Kidney glomerular epithelial cell (primary cell): Measurements from ENCODE around the gene C19orf33.
"Not testable (repeated sequence)": the region's sequence is repeated elsewhere in the genome, so short reads cannot be mapped to it uniquely, and the experiment has no call there.

Experiments
- DNase-seq: peaks from one replicate; lab custom pipeline; 2025; lab: John Stamatoyannopoulos, UW

C19orf33 gene

DNA sequence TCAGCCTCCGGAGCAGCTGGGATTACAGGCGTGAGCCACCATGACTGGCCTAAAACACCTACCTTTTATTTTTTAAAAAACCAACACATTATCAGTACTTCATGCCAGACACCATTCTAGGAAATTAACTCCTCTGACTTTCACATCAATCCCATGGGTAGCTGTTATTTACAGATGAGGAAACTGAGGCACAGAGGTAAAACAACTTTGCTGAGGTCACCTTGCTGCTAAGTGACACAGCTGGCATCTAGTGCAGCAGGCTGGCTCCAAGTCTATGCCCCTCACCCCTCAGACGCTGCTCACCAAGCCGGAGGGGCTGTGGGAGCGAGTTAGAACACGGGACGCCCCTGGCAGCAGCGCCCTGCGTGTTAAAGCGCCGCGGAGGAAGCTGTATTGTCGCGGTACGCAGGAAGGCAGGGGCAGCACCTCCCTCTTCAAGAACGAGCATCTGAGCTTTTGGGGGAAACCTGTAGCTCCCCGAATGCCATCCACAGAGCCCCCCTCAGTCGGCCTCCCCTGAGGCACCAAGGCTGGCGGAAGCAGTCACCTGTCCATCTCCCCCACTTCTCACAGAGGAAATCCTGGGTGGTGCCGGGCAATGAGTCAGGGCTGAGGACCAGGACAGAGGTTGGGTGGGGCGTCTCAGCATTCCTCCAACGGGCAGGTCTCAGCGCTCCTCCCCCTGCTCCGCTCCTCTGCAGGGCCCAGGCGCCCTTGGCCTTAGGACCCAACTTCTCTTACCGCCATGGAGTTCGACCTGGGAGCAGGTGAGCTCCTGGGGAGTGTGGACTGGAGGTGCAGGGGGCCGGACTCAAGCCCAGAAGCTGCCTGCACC, at the start of gene C19orf33:
Gene C19orf33 (plus strand): TSS at position 735 of the 835 bp plus-strand sequence. CDS start 11 bp downstream, at position 746.
- DNase-seq: peak; percentile 75

DNA sequence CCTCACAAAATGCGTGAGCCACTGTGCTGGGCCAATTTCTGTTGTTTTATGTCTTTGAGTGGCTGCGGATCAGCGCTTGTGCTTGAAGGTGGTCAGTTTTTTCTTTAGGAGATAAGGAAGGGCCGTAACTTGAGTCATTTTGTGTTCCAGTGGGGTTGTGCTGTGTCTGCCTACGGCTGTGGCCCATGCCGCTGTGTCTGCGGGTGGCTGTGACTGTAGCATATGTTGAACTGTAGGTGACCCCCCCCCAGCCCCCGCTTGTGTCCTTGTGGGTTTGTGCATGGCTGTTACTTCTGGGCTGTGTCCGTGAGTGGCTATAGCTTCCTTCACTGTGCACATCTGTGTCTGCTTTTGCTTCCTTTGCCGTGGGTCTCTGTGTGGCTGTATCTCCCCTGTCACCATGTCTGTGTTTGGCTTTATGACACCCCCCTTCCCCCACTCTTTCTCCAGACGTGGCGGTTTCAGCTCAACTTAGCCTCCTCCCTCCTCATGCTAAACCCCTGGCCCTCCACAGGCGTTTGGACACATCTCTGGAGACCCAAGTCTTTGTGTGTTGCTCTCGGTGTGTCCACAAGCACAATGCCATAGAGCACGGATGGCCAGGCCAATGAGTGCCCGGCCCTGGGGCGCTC, 48.6 kb upstream of the C19orf33 start:
- no peak for DNase-seq

DNA sequence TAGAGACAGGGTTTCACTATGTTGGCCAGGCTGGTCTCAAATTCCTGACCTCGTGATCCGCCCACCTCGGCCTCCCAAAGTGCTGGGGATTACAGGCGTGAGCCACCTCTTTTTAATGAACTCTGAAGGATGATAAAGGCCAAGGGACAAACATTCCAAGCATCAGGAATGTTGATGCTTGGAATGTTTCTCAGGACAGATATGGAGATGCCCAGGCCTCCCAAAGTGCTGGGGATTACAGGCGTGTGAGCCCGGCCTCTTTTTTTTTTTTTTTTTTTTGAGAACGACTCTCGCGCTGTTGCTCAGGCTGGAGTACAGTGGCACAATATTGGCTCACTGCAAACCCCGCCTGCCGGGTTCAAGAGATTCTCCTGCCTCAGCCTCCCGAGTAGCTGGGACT, 42.1 kb upstream of the C19orf33 start:
- not testable (repeated sequence) for DNase-seq

DNA sequence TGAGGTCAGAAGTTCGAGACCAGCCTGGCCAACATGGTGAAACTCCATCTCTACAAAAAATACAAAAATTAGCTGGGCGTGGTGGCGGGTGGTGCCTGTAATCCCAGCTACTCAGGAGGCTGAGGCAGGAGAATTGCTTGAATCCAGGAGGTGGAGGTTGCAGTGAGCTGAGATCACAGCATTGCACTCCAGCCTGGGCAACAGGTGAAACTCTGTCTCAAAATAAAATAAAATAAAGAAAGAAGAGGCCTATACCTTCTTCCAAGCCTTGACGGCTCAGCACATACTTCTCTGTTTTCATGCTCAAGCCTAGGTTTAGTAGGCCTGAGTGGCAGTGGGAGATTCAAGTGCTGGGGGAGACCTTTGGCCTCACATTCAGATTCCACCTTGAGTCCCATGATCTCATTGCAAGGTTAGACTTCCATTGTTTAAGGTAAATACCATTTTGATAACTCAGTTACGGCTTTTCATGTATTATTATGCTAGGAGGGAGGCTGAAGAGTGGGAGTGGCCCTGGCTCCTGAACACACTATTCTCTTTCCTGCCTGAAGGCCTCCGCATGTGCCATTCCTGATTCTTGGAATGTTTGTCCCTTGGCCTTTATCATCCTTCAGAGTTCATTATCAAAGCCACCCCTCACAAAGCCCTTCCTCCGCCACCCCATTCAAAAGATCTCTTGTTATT, 41.3 kb upstream of the C19orf33 start:
- peak; percentile 53 for DNase-seq

DNA sequence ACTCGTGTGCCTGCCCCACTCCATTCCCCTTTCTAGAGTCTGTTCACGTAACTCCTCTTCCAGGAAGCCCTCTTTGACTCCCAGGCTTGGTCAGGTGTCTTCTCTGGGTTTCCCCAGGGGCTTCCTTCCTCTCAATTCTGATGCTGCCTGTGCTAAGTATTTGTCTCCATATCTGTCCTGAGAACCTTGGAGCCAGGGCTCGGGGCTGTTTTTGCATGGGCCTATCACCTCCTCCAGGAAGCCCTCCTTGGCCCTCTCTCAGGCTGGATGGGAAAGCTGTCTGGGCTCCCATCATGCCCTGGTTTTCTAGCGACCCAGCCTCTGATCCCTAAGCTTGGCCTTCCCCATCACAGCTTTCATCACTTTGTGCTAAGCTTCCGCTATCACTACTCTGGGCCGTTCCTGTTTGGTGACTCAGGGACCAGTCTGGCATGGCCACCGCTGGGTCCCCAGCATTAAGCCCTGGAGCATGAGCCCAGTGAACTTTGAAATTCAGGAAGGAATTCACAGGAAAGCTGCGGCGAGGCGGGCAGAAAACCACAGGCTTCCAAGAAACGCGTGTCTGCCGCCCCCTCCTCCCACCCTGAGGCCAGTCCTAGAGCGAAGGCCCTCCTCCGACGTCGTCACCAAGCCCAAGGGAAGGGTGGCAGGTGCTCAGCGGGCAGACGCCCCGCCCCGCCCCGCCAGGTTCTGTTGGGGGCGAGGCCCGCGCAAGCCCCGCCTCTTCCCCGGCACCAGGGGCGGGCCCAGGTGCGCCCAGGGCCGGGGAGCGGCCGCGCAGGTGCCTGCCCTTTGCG, 40.2 kb upstream of the C19orf33 start:
- peak; percentile 84 for DNase-seq

DNA sequence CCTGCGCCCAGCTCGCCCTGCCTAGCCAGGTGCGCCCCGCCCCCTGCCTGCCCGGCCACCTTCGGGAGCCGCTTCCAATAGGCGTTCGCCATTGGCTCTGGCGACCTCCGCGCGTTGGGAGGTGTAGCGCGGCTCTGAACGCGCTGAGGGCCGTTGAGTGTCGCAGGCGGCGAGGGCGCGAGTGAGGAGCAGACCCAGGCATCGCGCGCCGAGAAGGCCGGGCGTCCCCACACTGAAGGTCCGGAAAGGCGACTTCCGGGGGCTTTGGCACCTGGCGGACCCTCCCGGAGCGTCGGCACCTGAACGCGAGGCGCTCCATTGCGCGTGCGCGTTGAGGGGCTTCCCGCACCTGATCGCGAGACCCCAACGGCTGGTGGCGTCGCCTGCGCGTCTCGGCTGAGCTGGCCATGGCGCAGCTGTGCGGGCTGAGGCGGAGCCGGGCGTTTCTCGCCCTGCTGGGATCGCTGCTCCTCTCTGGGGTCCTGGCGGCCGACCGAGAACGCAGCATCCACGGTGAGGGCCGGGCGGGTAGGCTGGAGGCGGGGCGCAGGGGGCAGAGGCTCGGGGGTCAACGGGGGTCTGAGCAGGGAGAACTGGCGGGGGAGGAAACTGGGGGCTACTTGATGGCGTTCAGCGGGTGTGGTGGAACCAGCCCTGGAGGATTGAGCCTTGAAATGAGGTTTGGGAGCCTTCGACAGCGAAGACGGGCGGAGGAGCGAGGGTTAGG, 39.4 kb upstream of the C19orf33 start, which contains the start of gene SPINT2:
Gene SPINT2 (plus strand): TSS at position 88 of the 727 bp plus-strand sequence. CDS start 320 bp downstream, at position 408.
- no peak for DNase-seq

DNA sequence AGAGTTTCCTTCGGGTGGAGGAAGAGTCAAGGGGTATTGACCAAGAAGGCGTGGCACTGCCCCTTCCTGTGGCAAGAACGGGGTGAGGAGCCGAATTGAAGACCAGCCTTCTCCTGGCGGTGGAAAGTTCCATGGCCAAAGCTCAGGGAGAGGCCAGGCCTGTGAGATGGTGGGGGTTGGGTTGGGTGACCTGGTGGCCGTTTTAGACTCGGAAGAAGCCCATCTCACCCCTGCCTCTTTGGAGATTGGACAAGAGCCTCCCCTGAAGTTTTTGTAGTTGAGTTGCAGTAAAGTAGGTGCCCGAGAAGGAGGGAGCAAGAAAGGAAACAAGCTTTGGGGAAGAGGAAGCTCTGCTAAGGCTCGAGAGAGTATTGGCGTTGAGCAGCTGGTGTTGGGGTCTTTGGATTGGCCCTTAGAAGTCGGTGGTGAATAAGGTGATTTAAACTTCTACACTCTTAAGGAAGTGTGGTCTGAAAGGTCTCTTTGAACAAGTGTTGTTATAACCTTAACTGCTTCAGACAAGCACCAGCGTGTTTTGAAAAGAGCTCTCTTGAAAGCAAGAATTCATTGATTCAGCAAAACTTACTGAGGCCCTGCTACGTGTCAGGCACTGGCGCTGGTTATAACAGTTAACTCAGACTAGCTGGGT, 38.7 kb upstream of the C19orf33 start:
- DNase-seq: peak; percentile 42

DNA sequence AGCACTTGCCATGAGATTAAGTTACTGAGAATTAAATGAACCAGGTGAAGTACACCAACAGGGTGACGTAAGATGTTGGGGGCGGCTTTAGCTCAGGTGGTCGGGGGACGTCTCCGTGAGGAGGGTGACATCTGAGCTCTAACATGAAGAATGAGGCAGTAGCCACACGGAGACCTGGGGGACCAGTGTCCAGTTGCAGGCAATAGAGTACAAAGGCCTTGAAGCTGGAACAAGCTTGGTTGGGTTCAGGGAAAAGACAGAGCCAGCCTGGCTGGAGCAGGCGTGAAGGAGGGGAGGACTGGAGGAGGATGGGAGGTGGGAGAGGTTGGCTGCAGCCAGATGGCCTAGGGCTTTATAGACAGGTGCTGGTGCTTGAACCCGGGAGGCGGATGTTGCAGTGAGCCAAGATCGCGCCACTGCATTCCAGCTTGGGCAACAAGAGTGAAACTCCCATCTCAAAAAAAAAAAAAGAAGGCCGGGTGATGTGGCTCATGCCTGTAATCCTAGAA, 38.1 kb upstream of the C19orf33 start:
- no peak for DNase-seq

DNA sequence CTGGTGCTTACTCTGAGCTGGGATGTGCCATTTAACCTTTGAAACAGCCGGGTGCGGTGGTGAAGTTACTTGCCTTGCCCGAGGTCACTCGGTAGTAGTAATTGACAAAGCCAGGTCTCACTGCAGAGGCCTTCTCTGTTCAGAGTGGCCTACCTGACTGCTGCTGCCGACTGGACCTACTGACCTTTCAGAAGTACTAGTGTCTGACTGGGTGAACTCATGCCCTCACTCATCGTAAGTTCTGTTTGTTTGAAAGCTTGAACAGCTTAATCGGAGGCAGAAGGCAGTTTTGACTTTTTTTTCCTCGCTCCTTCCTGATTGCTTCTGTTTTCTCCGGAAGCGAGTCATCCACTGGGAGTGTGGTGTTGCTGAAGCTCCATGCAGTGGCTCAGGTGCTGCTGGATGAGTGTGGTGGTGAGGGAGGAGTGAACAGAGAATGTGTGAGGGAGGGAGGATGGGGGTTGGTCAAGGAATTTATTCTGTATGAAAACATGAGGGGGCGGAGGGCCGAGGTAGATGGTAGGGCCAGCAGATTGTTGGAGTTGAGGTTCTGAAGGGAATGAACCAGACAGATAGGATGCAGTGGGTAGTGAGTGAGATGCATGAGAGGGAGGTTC, 37.0 kb upstream of the C19orf33 start:
- peak; percentile 89 for DNase-seq

DNA sequence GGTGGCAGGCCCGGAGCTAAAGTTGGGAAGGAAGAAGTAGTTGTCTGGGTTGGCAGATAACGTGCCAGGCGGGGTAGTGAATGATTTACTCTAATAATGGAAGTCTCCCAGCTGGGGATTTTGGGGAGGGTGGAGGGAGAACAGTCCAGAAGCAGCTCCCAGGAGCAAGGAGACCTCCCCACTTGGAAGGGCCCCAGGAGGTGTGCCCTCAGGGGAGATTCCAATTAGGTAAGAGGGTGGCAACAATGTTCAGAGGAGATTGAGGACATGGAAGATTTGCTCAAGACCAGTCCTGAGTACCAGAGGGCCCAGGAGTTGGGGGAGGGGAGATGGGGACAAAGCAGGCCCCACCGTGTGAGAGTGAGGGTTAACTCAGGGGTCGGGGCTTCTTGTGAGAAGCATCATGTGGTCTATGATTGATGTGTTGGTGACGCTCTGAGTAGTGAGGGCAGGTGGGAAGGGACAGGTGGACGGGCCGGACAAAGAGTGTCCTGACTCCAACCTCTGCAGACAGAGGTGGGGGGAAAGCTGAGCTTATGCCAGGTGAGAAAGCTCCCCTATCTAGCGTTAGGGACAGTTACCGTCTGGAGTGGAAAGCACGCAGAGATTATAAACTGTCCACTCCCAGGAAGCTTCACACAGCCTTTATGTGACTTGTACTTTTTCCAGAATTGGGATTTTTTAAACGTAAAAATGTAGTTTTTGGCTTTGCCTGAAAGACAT, 36.1 kb upstream of the C19orf33 start:
- DNase-seq: peak; percentile 37

DNA sequence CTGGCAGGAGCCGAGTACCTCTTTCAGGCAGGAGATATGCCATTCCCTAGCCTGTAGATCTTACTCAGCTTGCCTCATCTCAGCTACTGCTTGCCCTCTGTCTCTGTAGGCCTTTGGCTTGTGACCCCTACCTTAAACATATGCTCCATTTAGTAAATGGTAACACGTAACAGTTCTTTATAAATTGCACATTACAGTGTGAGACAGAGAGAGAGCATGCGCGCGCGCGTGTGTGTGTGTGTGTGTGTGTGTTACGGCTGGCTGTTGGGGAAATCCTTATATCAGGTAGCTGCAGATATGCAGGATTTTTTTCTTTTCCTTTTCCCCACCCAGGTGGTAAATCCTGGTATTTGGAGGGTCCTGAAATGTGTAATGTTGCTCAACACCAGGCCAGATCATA, 35.5 kb upstream of the C19orf33 start:
- DNase-seq: peak; percentile 30

DNA sequence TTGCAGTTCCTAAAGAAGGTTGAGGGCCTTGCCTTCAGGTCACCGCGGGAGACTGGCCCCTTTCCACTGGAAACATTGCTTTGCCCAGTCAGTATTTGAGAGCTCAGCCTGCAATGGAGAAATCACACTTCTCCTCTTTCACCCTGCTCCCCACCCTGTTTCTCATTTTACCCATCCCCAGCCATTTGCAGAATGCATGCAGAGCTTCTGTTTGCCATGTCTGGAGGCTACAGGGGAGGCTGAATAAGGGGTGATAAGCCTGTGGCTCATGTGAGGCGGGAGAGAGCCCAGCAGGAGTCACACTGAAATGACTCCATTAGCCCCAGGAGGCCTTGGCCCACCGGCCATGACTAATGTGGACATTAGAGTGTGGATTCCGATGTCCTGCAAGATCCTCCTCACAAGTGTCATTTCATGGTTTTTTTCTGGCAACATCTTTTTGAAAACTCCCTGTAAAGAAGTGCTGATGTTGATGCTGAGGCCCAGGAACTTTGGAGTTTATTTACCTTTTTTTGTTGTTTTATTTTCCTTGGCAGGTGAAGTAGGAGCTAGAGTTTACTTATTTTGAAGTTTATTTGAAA, 33.4 kb upstream of the C19orf33 start:
- DNase-seq: peak; percentile 10

DNA sequence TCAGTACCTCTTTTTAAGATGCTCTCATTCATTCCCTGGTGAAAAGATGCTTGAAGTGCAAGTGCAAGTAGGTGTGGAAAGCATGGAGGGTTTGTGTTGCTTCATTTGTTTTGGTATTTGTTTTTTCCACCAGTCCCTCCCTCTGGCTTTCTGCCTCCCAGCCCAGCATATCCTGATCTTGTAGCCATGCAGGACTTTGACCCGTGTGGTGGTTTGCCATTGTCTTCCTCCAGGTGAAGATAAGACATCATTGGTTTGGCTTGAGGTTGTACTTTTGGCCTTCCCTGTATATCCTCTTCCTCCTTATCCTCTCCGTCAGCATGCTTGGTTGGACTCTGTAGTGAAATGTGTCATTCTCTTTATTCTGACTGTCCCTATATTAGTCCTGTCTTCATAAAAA, 30.6 kb upstream of the C19orf33 start:
- no peak for DNase-seq

DNA sequence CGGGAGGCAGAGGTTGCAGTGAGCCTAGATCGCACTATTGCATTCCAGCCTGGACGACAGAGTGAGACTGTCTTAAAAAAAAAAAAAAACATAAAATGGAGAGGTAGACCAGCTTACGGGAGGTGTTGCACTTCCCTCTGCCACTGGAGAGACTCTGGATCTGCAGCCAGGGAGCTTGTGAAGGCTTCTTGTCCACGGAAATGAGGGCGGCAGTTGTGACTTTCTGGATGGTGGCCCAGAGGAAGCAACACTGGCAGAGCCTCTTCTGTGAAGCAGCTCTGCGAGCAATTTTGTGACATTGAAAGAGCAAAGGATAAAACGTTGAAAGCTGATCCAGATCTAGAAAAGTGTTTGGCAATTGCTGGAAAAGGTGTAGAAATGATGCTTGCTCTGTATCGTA, 29.3 kb upstream of the C19orf33 start:
- no peak for DNase-seq

DNA sequence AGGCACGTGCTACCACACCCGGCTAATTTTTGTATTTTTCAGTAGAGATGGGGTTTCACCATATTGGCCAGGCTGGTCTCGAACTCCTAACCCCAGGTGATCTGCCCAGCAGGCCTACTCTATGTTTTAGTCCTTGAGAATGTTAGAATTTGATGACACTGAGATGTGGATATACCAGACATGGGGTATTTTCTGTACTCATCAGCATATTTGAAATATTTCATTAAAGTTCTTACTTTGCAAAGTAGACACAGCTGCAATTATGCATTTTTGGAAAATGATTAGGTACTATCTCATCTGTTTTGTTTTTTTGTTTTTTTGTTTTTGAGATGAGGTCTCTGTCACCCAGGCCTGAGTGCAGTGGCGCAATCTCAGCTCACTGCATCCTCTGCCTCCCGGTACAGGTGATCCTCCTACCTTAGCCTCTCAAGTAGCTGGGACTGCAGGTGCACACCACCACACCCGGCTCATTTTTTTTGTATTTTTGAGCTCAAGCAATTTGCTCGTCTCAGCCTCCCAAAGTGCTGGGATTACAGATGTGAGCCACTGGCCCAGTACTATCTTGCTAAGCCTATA, 27.0 kb upstream of the C19orf33 start:
- no peak for DNase-seq

DNA sequence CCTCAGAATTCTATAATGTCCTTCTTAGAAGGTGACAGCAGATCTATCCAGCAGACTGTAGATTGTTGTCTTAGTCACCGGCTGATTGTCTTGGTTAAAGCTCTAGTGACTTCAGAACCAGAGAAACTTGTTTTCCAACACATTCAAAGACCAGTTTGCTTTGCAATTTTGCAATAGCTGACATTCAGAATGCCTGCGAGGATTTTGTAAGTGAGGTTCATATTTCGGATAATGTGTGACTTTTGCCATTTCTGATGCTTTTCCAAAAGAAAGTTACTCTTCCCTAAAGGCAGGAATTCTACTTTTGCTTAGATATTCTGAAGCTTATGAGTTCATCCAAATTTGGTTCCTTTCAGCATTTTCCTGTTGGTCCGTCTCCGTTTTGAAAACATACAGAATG, 26.5 kb upstream of the C19orf33 start:
- no peak for DNase-seq

DNA sequence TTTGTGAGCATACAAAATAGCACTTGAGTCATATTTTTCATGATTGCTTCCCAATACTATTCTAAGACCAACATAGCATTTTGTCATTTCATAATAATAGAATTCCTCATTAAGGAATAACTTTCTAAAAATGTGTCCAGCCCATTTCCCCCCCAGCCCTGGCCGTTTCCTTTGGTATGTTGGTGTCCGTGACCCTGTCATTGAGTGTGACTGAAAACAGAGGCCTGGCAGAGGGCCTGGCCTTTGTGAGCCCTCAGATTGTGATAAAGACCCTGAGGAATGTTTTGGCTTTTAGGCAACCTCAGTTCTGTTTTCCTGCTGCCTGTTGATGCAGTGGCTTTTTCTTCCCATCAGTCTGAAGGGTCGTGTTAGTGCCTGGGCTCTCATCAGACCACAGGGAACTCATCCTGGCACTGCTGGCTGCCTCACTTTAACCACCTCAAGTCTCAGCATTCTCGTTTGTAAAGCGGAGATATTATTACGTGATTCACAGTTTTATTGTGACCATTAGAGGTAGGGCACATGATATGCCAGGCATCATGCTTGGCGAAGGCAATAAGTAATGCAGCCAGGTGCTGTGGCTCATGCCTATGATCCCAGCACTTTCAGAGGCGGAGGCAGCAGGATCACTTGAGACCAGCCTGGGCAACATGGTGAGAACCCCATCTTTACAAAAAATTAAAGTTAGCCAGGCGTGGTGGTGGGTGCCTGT, 25.9 kb upstream of the C19orf33 start:
- peak; percentile 22 for DNase-seq

DNA sequence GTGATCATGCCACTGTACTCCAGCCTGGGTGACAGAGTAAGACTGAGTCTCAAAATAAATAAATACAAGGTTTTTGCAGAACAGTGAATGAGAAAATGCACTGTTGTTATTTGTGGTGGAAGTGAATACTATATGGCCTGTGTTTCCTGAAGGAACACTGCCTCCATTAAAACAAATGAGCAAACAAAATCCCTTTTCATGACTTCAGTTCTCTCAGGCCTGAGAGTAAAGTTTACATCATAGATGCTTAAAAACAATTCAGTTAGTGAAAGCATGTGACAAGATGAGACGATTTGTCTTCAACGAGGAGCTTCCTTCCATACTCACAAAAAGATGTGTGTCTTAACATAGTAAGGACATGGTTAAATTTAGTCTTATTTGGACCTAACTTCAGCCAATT, 25.3 kb upstream of the C19orf33 start:
- DNase-seq: no peak
